Lung (tissue), 12 donors: ENCODE data around the gene ARL13A. TPM values are rescaled to one million over a fixed set of nuclear protein-coding genes. Genes with fewer than 3 reads are reported as not detected.

ENCODE experiments used
- ATAC-seq: fragments of 200-7000 bp; cut with Tn5 transposase; one replicate; pipeline ENCODE4 v1.9.1; 2020; ENCODE audit warnings: moderate number of reproducible peaks; ENCODE audit not compliant: insufficient read depth, low FRiP score
- DNase-seq, 3 donors: peaks; one replicate each; pipeline ENCODE4 v3.0.0-alpha.2; 2013 to 2017
- H3K27ac ChIP-seq, 2 donors: one replicate each; pipeline ENCODE4 v1.5.1; 2013; ENCODE audit warnings: mild to moderate bottlenecking in 2 of 2, moderate library complexity in 2 of 2, control low read depth in 1 of 2, inconsistent platforms in 1 of 2, low read depth in 1 of 2, low read length in 1 of 2
- H3K27me3 ChIP-seq, 3 donors: one replicate each; pipeline ENCODE4 v1.5.1; 2013; ENCODE audit warnings: low read length in 2 of 3; ENCODE audit not compliant: control insufficient read depth in 3 of 3, insufficient read depth in 3 of 3
- H3K36me3 ChIP-seq, 4 donors: one replicate each; pipeline ENCODE4 v1.5.1; 2013; ENCODE audit warnings: low read length in 4 of 4, mild to moderate bottlenecking in 1 of 4, moderate library complexity in 1 of 4; ENCODE audit not compliant: control insufficient read depth in 4 of 4, insufficient read depth in 4 of 4
- H3K4me1 ChIP-seq, 5 donors: one replicate each; pipeline ENCODE4 v1.5.1; 2013; ENCODE audit warnings: low read length in 5 of 5, mild to moderate bottlenecking in 2 of 5, moderate library complexity in 1 of 5; ENCODE audit not compliant: control insufficient read depth in 5 of 5, insufficient read depth in 5 of 5
- H3K4me3 ChIP-seq: one replicate; pipeline ENCODE4 v1.5.1; 2013; ENCODE audit warnings: mild to moderate bottlenecking, control low read depth, moderate library complexity
- H3K9ac ChIP-seq, 2 donors: one replicate each; pipeline ENCODE4 v1.5.1; 2013; ENCODE audit warnings: low read length in 2 of 2, control low read depth in 1 of 2; ENCODE audit not compliant: insufficient read depth in 1 of 2
- H3K9me3 ChIP-seq, 4 donors: one replicate each; pipeline ENCODE4 v1.5.1; 2013; ENCODE audit warnings: low read length in 3 of 4, mild to moderate bottlenecking in 1 of 4, moderate library complexity in 1 of 4; ENCODE audit not compliant: control insufficient read depth in 4 of 4, insufficient read depth in 3 of 4
- WGBS, 2 donors: extraction: QIAGEN DNeasy Blood & Tissue Kit; methylation state at CpG; one replicate each; pipeline ENCODE4 v1.1.7; 2013; 5-methylcytosine and 5-hydroxymethylcytosine counted together
- polyA plus RNA-seq, 2 donors: library from polyadenylated mRNA; stranded (reverse); fragments of 200-250 nt; gene quantifications; one replicate each; pipeline ENCODE4 v1.2.1, GENCODE V29; 2013
- total RNA-seq, 2 donors: library from RNA; depleted of rRNA in 1 of 2; stranded (reverse); fragments of >200 nt in 1 of 2; gene quantifications; one replicate each; pipeline ENCODE4 v1.2.1, GENCODE V29; 2014 to 2021
- TF ChIP-seq, protein P1 (sequence below): IDR thresholded peaks from 2 replicates; pipeline ENCODE4 v1.5.1; 2012; ENCODE audit warnings: mild to moderate bottlenecking; ENCODE audit errors: control extremely low read depth, extremely low read depth
- donor health status: control.
- donor health status: control.
- donor health status: Bipolar disorder and iron deficiency.
- donor health status: healthy.
- donor health status: DM: yes; HTN: yes; CAD: no.

The ARL13A gene
- total and polyA plus RNA-seq, 4 donors: not detected

DNA sequence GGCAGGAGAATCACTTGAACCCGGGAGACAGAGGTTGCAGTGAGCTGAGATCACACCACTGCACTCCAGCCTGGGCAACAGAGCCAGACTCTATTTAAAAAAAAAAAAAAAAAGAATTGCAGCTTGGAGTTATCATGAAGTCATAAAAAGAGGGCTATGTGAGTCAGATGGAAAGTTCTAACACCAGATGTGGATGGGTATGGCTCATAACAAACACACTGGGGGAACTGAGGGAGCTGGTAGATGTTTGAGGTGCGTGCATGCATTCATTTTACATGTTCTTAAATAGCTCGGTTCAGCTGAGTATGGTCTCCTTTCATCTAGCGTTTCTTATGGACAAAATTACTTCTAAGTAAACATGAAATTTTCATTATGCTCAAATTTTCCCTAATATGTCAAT lies 70.7 kb downstream of the ARL13A start:
- Histone ChIP-seq H3K4me1 (no peaks in the 10 kb centered on the region), H3K36me3 (peaks cover 0 to 8% (median 0%) of the 10 kb centered on the region in 4 donors), H3K9ac (no peak overlapping the region), H3K4me3 (no peak overlapping the region), H3K27ac (no peak overlapping the region), H3K9me3 (no peaks in the 10 kb centered on the region), H3K27me3 (no peaks in the 10 kb centered on the region)
- DNase-seq (no peak), ATAC-seq (no peak)
- 77 to 97% methylated on average over 4 of the region's 4 CpGs for WGBS, 2 donors
- TF ChIP-seq, protein P1, sequence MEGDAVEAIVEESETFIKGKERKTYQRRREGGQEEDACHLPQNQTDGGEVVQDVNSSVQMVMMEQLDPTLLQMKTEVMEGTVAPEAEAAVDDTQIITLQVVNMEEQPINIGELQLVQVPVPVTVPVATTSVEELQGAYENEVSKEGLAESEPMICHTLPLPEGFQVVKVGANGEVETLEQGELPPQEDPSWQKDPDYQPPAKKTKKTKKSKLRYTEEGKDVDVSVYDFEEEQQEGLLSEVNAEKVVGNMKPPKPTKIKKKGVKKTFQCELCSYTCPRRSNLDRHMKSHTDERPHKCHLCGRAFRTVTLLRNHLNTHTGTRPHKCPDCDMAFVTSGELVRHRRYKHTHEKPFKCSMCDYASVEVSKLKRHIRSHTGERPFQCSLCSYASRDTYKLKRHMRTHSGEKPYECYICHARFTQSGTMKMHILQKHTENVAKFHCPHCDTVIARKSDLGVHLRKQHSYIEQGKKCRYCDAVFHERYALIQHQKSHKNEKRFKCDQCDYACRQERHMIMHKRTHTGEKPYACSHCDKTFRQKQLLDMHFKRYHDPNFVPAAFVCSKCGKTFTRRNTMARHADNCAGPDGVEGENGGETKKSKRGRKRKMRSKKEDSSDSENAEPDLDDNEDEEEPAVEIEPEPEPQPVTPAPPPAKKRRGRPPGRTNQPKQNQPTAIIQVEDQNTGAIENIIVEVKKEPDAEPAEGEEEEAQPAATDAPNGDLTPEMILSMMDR: no peak

Other genes with a start within 250 kb of the ARL13A start
- 10 to 100 TPM in 1 of 2 donors, 1 to 10 TPM in 1; 5.6 to 11.7 TPM for gene SYTL4, start 237.6 kb upstream of the ARL13A start, total RNA-seq
- 1 to 10 TPM; 3.4 to 3.8 TPM for gene SYTL4, start 237.6 kb upstream of the ARL13A start, polyA plus RNA-seq
- gene CSTF2, start 149.3 kb upstream of the ARL13A start, total RNA-seq: 10 to 100 TPM; 12.3 to 18.5 TPM
- 10 to 100 TPM in 1 of 2 donors, 1 to 10 TPM in 1; 4.6 to 13.3 TPM for gene CSTF2, start 149.3 kb upstream of the ARL13A start, polyA plus RNA-seq
- under 1 TPM in 1 of 2 donors, not detected in 1; 0.12 TPM for gene NOX1, start 95.3 kb upstream of the ARL13A start, total RNA-seq
- under 1 TPM; 0.08 to 0.11 TPM for gene NOX1, start 95.3 kb upstream of the ARL13A start, polyA plus RNA-seq
- 1 to 10 TPM; 6.9 to 8.8 TPM for gene XKRX, start 40.8 kb upstream of the ARL13A start, total RNA-seq
- 1 to 10 TPM; 1.6 to 2.8 TPM for gene XKRX, start 40.8 kb upstream of the ARL13A start, polyA plus RNA-seq
- 10 to 100 TPM; 19.3 to 22.4 TPM for gene TRMT2B, start 82.4 kb downstream of the ARL13A start, total RNA-seq
- 10 to 100 TPM in 1 of 2 donors, 1 to 10 TPM in 1; 7.9 to 10.4 TPM for gene TRMT2B, start 82.4 kb downstream of the ARL13A start, polyA plus RNA-seq
- gene TMEM35A, start 109.2 kb downstream of the ARL13A start, total RNA-seq: 1 to 10 TPM; 1.0 to 6.4 TPM
- gene TMEM35A, start 109.2 kb downstream of the ARL13A start, polyA plus RNA-seq: under 1 TPM; 0.24 to 0.47 TPM
- 1 to 10 TPM in 1 of 2 donors, under 1 TPM in 1; 0.71 to 7.5 TPM for gene CENPI, start 128.5 kb downstream of the ARL13A start, total RNA-seq
- gene CENPI, start 128.5 kb downstream of the ARL13A start, polyA plus RNA-seq: under 1 TPM; 0.69 to 0.76 TPM